GM21360 (cell line): ENCODE measurements around the gene UBAC1.

Source experiments
- ATAC-seq: cut with Tn5 transposase; IDR thresholded peaks from one replicate; pipeline ENCODE4 v1.9.1; 2021; ENCODE audit warnings: mild to moderate bottlenecking, moderate library complexity; ENCODE audit not compliant: unreplicated experiment

Gene UBAC1

GRCh38 chr9:135993765-135994500 lies 32.8 kb upstream of the UBAC1 start:
- no peak for ATAC-seq

- ATAC-seq: no peak
Observed at GRCh38 chr9:135993409-135993742, 32.2 kb upstream of the UBAC1 start.

- ATAC-seq: no peak
Observed at GRCh38 chr9:135992486-135993408, 31.6 kb upstream of the UBAC1 start.

GRCh38 chr9:135991771-135992170 lies 30.6 kb upstream of the UBAC1 start:
- ATAC-seq: no peak

GRCh38 chr9:135990468-135991429 lies 29.6 kb upstream of the UBAC1 start:
- ATAC-seq: no peak

GRCh38 chr9:135989722-135990467 lies 28.7 kb upstream of the UBAC1 start:
- ATAC-seq: no peak

GRCh38 chr9:135989157-135989556 lies 28.0 kb upstream of the UBAC1 start:
- no peak for ATAC-seq

GRCh38 chr9:135988493-135988892 lies 27.3 kb upstream of the UBAC1 start:
- no peak for ATAC-seq

GRCh38 chr9:135987838-135988404 lies 26.7 kb upstream of the UBAC1 start:
- no peak for ATAC-seq

GRCh38 chr9:135986605-135987004 lies 25.4 kb upstream of the UBAC1 start:
- no peak for ATAC-seq

- ATAC-seq: no peak
Observed at GRCh38 chr9:135985889-135986288, 24.7 kb upstream of the UBAC1 start.

GRCh38 chr9:135985459-135985774 lies 24.2 kb upstream of the UBAC1 start:
- no peak for ATAC-seq

GRCh38 chr9:135984072-135984710 lies 23.0 kb upstream of the UBAC1 start:
- ATAC-seq: no peak

GRCh38 chr9:135983208-135984071 lies 22.3 kb upstream of the UBAC1 start:
- no peak for ATAC-seq

GRCh38 chr9:135982499-135983207 lies 21.5 kb upstream of the UBAC1 start:
- ATAC-seq: no peak

GRCh38 chr9:135980926-135981630 lies 19.9 kb upstream of the UBAC1 start:
- no peak for ATAC-seq

GRCh38 chr9:135979547-135980166 lies 18.5 kb upstream of the UBAC1 start:
- ATAC-seq: no peak
